Lower lobe of right lung (tissue), 2 donors: ENCODE results near the gene FAM83B. TPM values are rescaled to one million over a fixed set of nuclear protein-coding genes. Genes with fewer than 3 reads are reported as not detected.

ENCODE experiments used
- ATAC-seq, 2 donors: fragments of 200-7000 bp; cut with Tn5 transposase; one replicate each; pipeline ENCODE4 v1.9.1; 2020 to 2022; ENCODE audit warnings: mild to moderate bottlenecking in 2 of 2, moderate library complexity in 2 of 2
- DNase-seq: peaks from one replicate; pipeline ENCODE4 v3.0.0-alpha.2; 2020
- H3K27ac ChIP-seq: fragments of 200-600 bp; one replicate; pipeline ENCODE4 v1.8.0; 2022
- H3K27me3 ChIP-seq: fragments of 200-600 bp; one replicate; pipeline ENCODE4 v1.8.0; 2022; ENCODE audit warnings: low read depth
- H3K36me3 ChIP-seq: fragments of 200-600 bp; one replicate; pipeline ENCODE4 v1.8.0; 2022; ENCODE audit warnings: mild to moderate bottlenecking
- H3K4me1 ChIP-seq: fragments of 200-600 bp; one replicate; pipeline ENCODE4 v1.8.0; 2022
- H3K4me3 ChIP-seq: fragments of 200-600 bp; one replicate; pipeline ENCODE4 v1.8.0; 2022; ENCODE audit warnings: mild to moderate bottlenecking
- H3K9me3 ChIP-seq: fragments of 200-600 bp; one replicate; pipeline ENCODE4 v1.8.0; 2022
- intact Hi-C: fragments of 100-400 bp; cut with DNase I; formaldehyde crosslinking; loops from one replicate; pipeline ENCODE4 v1.11.0; 2022
- total RNA-seq: library from RNA; stranded (reverse); fragmentation: NEBNext Ultra II Directional; extraction: Animal tissue kit (Norgen Biotek cat#: 25700); gene quantifications from one replicate; pipeline ENCODE4 v1.2.1, GENCODE V29; 2021
- TF ChIP-seq, protein P1 (sequence below): fragments of 200-600 bp; IDR thresholded peaks from one replicate; pipeline ENCODE4 v1.8.0; 2022; ENCODE audit warnings: antibody characterized with exemption, mild to moderate bottlenecking
- donor health status: DM: no; HTN: yes; CAD: no; lungs with severe emphysema.

Gene FAM83B
- total RNA-seq, 1 donor from 2014 or later: 0.12 TPM

DNA sequence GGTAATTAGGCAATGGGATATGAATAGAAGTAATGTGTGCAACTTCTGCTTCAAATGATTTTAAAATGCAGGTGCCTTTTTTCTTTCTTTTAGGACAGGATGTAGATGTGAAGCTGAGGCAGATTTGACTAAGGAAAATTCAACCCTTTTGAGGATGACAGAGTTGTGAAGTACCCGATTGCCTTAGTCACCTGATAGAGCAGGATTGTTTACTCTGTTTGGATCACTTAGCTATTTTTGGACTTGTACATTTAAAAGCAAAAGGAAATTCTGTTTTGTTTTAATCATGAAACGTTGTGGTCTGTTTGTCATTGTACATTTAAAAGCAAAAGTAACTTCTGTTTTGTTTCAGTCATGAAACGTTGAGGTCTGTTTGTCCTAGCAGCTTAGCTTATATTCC, 143.4 kb downstream of the FAM83B start:
- Histone ChIP-seq H3K4me3 (no peak overlapping the region), H3K4me1 (no peaks in the 10 kb centered on the region), H3K27me3 (no peaks in the 10 kb centered on the region), H3K27ac (no peak overlapping the region), H3K36me3 (no peaks in the 10 kb centered on the region), H3K9me3 (peaks cover 3% of the 10 kb centered on the region)
- DNase-seq (no peak), ATAC-seq (no peak)
- TF ChIP-seq, protein P1, sequence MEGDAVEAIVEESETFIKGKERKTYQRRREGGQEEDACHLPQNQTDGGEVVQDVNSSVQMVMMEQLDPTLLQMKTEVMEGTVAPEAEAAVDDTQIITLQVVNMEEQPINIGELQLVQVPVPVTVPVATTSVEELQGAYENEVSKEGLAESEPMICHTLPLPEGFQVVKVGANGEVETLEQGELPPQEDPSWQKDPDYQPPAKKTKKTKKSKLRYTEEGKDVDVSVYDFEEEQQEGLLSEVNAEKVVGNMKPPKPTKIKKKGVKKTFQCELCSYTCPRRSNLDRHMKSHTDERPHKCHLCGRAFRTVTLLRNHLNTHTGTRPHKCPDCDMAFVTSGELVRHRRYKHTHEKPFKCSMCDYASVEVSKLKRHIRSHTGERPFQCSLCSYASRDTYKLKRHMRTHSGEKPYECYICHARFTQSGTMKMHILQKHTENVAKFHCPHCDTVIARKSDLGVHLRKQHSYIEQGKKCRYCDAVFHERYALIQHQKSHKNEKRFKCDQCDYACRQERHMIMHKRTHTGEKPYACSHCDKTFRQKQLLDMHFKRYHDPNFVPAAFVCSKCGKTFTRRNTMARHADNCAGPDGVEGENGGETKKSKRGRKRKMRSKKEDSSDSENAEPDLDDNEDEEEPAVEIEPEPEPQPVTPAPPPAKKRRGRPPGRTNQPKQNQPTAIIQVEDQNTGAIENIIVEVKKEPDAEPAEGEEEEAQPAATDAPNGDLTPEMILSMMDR: no peak
- intact Hi-C loops: no loop called here
